Urinary bladder (tissue), 4 donors: ENCODE measurements around the gene SPATS2L. TPM values are rescaled to one million over a fixed set of nuclear protein-coding genes. Genes with fewer than 3 reads are reported as not detected.
A peak's percentile ranks its signal among the peaks of the same experiment; 100 is the strongest.

Experiments
- DNase-seq: peaks from one replicate; pipeline ENCODE4 v3.0.0-alpha.2; 2015; ENCODE audit errors: extremely low spot score
- H3K27ac ChIP-seq: one replicate; pipeline ENCODE4 v1.5.1; 2013; ENCODE audit warnings: low read depth, mild to moderate bottlenecking, moderate library complexity
- H3K36me3 ChIP-seq: one replicate; pipeline ENCODE4 v1.6.1; 2013; ENCODE audit warnings: mild to moderate bottlenecking, moderate library complexity; ENCODE audit not compliant: insufficient read depth
- H3K4me1 ChIP-seq: one replicate; pipeline ENCODE4 v1.6.1; 2013; ENCODE audit warnings: mild to moderate bottlenecking, moderate library complexity; ENCODE audit not compliant: insufficient read depth
- H3K4me3 ChIP-seq: one replicate; pipeline ENCODE4 v1.5.1; 2013; ENCODE audit warnings: low read depth, low read length
- WGBS: extraction: QIAGEN DNeasy Blood & Tissue Kit; methylation state at CpG from one replicate; pipeline ENCODE4 v1.1.7; 2013; 5-methylcytosine and 5-hydroxymethylcytosine counted together
- polyA plus RNA-seq: library from polyadenylated mRNA; stranded (reverse); fragments of 200-250 nt; gene quantifications from one replicate; pipeline ENCODE4 v1.2.3, GENCODE V29; 2013
- total RNA-seq: library from RNA; depleted of rRNA; stranded (reverse); fragments of >200 nt; gene quantifications from one replicate; pipeline ENCODE4 v1.2.3, GENCODE V29; 2014
- donor health status: healthy with polysubstance abuse.
- donor health status: healthy.

Gene SPATS2L
- total and polyA plus RNA-seq, 2 donors: 57.7 to 128 TPM

- no peak overlapping the region for H3K27ac ChIP-seq
- WGBS: 89% methylated on average over 9 of the region's 9 CpGs
- DNase-seq: no peak
These were observed 3.4 kb upstream of the SPATS2L start for GRCh38 chr2:200302940-200303727.

GRCh38 chr2:200305797-200306195 is 697 bp upstream of the SPATS2L start:
- no peaks in the 10 kb centered on the region for H3K36me3 ChIP-seq
- H3K4me1 ChIP-seq: no peaks in the 10 kb centered on the region
- no peak for DNase-seq
- peak overlapping the region; percentile 99 for H3K4me3 ChIP-seq
- 1% methylated on average over 14 of the region's 14 CpGs for WGBS
- H3K27ac ChIP-seq: peak overlapping the region; percentile 99

More at GRCh38 chr2:200302940-200303727, 3.4 kb upstream of the SPATS2L start:
- no peak overlapping the region for H3K4me3 ChIP-seq
- no peaks in the 10 kb centered on the region for H3K4me1 ChIP-seq
- no peaks in the 10 kb centered on the region for H3K36me3 ChIP-seq

GRCh38 chr2:200306931-200307723 is 634 bp downstream of the SPATS2L start:
- DNase-seq: no peak
- H3K4me1 ChIP-seq: no peaks in the 10 kb centered on the region
- no peaks in the 10 kb centered on the region for H3K36me3 ChIP-seq
- H3K4me3 ChIP-seq: peak overlapping the region; percentile 99
- peak overlapping the region; percentile 99 for H3K27ac ChIP-seq
- WGBS: under 1% methylated on average over 120 of the region's 120 CpGs

GRCh38 chr2:200307724-200308545 is 1.4 kb downstream of the SPATS2L start:
- H3K4me3 ChIP-seq: peak overlapping the region; percentile 99
- H3K4me1 ChIP-seq: no peaks in the 10 kb centered on the region
- DNase-seq: no peak
- 5% methylated on average over 20 of the region's 20 CpGs for WGBS
- H3K36me3 ChIP-seq: no peaks in the 10 kb centered on the region
- H3K27ac ChIP-seq: peak overlapping the region; percentile 99

GRCh38 chr2:200308546-200309295 is 2.2 kb downstream of the SPATS2L start:
- Histone ChIP-seq H3K4me1 (no peaks in the 10 kb centered on the region), H3K36me3 (no peaks in the 10 kb centered on the region), H3K27ac (peak overlapping the region; percentile 66), H3K4me3 (peak overlapping the region; percentile 17)
- no peak for DNase-seq
- 52% methylated on average over 5 of the region's 5 CpGs for WGBS

- no peaks in the 10 kb centered on the region for H3K4me1 ChIP-seq
- no peak for DNase-seq
- H3K4me3 ChIP-seq: no peak overlapping the region
- WGBS: 75% methylated on average over 1 of the region's 1 CpG
- no peaks in the 10 kb centered on the region for H3K36me3 ChIP-seq
- H3K27ac ChIP-seq: no peak overlapping the region
These were observed 3.0 kb downstream of the SPATS2L start for GRCh38 chr2:200309296-200310049.

GRCh38 chr2:200310545-200310971 is 4.1 kb downstream of the SPATS2L start:
- WGBS: 82% methylated on average over 2 of the region's 2 CpGs
- no peaks in the 10 kb centered on the region for H3K36me3 ChIP-seq
- DNase-seq: no peak
- H3K4me1 ChIP-seq: no peaks in the 10 kb centered on the region
- no peak overlapping the region for H3K27ac ChIP-seq
- no peak overlapping the region for H3K4me3 ChIP-seq

- 79% methylated on average over 3 of the region's 3 CpGs for WGBS
These were observed 4.6 kb downstream of the SPATS2L start for GRCh38 chr2:200311139-200311538.

GRCh38 chr2:200314976-200315567 is 8.6 kb downstream of the SPATS2L start:
- no peak for DNase-seq
- 80% methylated on average over 7 of the region's 7 CpGs for WGBS
- H3K4me1 ChIP-seq: peaks cover 5% of the 10 kb centered on the region
- H3K36me3 ChIP-seq: no peaks in the 10 kb centered on the region
- no peak overlapping the region for H3K27ac ChIP-seq
- H3K4me3 ChIP-seq: no peak overlapping the region

More at GRCh38 chr2:200311139-200311538, 4.6 kb downstream of the SPATS2L start:
- DNase-seq: no peak
- Histone ChIP-seq H3K4me3 (no peak overlapping the region), H3K4me1 (no peaks in the 10 kb centered on the region), H3K27ac (no peak overlapping the region), H3K36me3 (no peaks in the 10 kb centered on the region)

GRCh38 chr2:200317975-200318374 is 11.5 kb downstream of the SPATS2L start:
- Histone ChIP-seq H3K4me3 (no peak overlapping the region), H3K4me1 (peaks cover 5% of the 10 kb centered on the region), H3K36me3 (no peaks in the 10 kb centered on the region), H3K27ac (no peak overlapping the region)
- WGBS: 54% methylated on average over 3 of the region's 3 CpGs
- no peak for DNase-seq

GRCh38 chr2:200318940-200319435 is 12.5 kb downstream of the SPATS2L start:
- Histone ChIP-seq H3K4me3 (no peak overlapping the region), H3K4me1 (peaks cover 5% of the 10 kb centered on the region), H3K36me3 (no peaks in the 10 kb centered on the region), H3K27ac (no peak overlapping the region)
- no peak for DNase-seq
- 88% methylated on average over 10 of the region's 10 CpGs for WGBS
